Medulla oblongata (tissue), 1 donor: ENCODE measurements around the gene KHDRBS2.

ENCODE experiments used
- DNase-seq: peaks from one replicate; pipeline ENCODE4 v3.0.0-alpha.2; 2015; ENCODE audit errors: extremely low spot score

KHDRBS2 gene

DNA sequence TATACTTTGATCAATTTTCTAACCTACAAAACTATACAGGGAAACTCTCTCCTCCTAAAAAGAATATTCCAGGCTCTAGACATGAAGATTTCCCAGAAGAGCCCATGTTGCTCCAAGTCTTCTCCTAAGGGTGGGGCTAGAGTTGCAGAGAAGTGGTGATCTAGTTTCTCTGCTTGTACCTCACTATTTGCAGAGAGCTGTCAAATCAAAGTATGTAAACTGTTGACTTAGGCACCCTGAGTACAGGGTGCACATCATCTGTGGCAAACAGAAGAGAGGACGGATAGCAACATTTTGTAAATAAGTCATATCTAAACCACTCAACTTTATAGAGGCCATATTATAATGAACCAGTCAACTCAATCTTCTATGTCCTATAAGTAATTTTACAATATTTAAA lies 250.1 kb downstream of the KHDRBS2 start:
- DNase-seq = no peak

GRCh38 chr6:62013719-62014118 lies 272.3 kb downstream of the KHDRBS2 start:
- DNase-seq = no peak

GRCh38 chr6:62009445-62009844 lies 276.6 kb downstream of the KHDRBS2 start:
- no peak for DNase-seq

DNA sequence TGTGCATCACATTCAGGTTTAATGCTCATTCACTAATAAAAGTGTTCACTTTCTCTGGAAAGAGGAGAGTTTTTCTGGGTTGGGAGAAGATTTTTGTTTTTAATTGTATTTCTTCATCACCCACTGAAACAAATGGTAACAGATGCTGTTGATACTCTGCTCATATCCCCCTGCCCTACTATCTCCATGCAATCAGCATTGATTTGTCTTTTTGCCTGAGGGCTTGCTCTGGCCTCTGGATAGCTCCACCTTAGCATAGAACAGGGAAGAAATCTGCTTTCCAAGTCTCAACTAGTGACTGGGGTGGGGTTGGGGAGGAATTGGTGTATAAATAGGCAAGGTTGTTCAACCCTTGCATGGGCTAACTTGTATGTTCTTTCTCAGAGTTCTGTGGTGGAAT lies 296.4 kb downstream of the KHDRBS2 start:
- no peak for DNase-seq

DNA sequence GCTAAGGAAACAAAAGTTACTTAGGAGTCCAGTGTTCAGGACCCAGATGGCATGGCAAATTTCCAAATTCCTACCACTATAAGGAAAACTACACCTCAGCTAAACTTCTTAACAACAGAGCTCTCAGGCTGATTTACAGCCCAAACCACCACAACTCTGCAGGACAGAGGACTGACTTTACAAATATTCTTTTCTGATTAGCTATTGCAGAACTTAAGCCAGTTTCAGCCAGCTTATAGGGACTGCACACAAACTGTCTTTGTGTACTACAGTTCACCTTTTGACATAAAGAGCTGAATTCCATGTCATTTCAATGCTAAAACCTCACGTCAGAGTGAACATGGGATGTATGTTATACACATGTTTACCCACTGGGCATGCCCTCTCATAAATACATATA lies 305.4 kb downstream of the KHDRBS2 start:
- DNase-seq = no peak

DNA sequence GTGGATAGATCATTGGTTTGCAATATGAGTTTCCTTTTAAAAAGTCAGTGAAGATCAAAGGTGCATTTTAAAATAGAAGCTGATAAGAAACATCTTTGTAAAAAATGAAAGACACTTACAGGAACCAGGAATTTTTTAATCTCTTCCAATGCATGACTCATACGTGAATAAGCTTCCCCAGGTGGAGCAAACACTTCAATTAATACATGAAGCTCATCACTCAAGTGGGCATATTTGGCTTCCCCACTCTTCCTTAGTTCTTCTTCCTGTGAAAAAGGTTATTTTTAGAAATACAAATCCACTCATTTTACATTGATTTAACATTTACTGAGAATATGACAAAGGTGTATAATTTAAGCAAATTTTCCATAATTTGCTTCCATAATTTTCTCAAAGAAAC lies 308.1 kb downstream of the KHDRBS2 start:
- DNase-seq = no peak

GRCh38 chr6:61977099-61977498 lies 308.9 kb downstream of the KHDRBS2 start:
- no peak for DNase-seq

- no peak for DNase-seq
Measured at GRCh38 chr6:61959196-61959595, 326.8 kb downstream of the KHDRBS2 start.

GRCh38 chr6:61953851-61954250 lies 332.2 kb downstream of the KHDRBS2 start:
- no peak for DNase-seq

- no peak for DNase-seq
Measured at GRCh38 chr6:61951586-61951985, 334.4 kb downstream of the KHDRBS2 start.

DNA sequence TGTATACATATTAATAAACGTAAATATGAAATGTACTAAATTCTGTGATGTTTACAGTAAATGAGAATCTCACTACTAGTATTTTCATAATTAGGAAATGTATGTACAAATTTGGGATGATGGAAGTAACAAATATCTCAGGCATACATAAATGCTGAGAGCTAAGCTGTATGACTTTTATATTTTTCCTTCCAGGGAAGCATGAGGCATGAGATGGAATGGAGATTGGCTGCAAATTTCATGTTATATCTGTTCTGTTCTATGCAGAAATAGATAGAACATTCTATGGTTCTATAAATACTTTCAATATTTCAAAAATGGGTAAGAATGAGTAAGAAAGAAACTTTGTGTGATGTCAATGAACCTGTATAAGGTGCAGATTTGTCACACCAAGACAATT lies 335.2 kb downstream of the KHDRBS2 start:
- no peak for DNase-seq

DNA sequence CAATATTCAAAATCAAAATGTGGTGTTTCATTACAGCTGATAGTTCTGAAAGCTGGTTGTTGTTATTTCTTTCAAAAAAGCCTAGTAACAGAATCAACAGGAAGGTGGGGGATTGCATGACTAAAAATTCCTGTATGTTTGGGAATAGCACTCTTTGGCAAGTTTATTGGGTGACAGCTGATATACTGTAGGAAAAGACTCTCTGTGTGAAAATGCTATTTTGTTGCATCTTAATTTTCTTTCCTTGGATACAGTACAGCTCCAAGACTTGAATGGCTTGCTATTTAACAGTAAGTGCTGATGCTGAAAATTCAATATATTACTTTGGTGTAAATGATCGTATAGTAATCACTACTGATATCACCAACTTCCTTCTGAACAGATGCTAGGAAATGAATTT lies 336.1 kb downstream of the KHDRBS2 start:
- DNase-seq = no peak

- DNase-seq = no peak
Measured at GRCh38 chr6:61949161-61949560, 336.9 kb downstream of the KHDRBS2 start.

DNA sequence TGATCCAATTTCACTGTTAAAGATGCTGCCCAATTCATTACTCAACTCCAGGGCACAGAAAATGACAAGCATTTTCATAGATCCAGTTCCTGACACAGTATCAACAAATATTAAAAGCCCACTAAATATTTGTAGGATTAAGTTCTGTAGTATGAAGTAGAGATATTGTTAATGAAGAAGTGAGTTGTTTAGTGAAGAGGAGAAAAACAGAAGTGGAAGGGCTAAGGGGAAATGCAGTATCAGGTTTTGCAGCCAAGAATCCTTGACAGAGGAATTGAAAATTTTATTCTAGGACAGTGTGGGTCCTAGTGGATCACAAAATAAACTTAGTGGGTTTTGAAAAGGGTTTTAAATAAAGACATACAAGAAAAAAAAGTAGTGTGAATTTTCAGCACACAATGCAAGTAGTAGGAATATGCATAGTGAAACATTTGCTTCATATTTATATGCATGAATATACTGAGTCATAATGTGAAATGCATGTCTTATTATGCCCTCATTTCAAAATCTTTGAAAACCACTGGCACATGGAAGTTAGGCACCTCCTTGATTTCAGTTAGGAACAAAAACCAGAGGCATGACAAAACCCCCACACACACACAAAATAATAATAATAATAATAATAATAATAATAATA lies 338.6 kb downstream of the KHDRBS2 start:
- DNase-seq = no peak

GRCh38 chr6:61940919-61941318 lies 345.1 kb downstream of the KHDRBS2 start:
- DNase-seq = no peak

DNA sequence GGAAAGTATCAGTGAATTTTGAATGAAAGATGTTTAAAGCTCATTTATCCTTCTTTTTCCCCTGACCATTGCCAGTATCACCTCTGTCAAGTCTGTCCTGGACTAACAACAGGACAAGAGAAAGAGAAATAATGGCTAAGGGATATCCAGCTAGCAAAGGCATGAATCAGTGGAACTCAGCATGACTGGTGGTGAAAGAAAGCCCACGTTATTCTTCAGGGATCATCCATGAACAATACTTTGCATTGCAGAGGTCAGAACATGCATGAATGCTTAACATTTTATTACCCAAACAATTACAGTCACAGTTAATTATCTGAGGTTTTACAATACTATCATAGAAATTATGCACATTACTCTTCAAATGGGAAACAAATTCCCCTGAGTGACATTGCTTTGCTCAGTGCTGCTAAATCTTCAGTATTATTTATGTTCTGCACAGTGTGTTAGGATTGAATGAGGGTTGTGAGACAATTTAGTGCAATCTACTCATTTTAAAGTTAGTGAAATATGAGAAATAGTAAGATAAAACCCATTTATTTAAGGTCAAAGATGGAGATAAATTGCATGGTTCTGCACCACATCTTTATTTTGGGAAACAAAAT lies 350.7 kb downstream of the KHDRBS2 start:
- no peak for DNase-seq

GRCh38 chr6:61909486-61909885 lies 376.5 kb downstream of the KHDRBS2 start:
- no peak for DNase-seq

DNA sequence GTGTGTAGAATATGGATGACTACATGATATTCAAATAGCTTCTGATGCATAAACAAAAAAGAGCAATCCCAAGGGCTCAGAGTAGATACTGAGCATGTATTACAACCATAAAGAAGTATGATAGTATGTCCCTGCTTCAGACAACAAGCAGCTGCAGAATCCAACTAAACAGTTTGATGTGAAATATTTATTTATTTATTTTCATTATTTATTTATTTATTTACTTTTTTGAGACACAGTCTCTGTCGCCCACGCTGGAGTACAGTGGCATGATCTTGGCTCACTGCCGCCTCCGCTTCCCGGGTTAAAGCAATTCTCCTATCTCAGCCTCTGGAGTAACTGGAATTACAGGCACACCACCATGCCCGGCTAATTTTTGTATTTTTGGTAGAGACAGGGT lies 384.3 kb downstream of the KHDRBS2 start:
- no peak for DNase-seq

- DNase-seq = no peak
Measured at GRCh38 chr6:61894536-61894935, 391.5 kb downstream of the KHDRBS2 start.

DNA sequence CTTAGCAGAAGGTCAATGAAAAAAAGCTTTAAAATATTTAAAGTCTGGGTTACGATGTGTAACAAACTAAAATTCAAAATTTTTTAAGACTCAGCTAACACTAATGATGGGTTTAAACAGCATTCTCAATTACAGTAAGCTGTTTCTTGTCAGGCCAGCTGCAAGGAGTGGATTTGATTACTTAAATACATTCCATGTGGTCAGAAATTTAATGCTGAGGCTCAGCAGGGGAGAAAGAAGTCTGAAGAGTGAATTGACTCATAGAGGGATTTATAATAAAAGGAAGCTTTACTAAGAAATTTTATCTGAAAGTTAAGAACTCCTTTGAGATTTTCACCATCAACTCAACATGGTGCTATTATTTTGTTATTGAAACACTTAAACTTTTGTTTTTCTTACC lies 398.6 kb downstream of the KHDRBS2 start:
- DNase-seq = no peak

GRCh38 chr6:61886608-61887259 lies 399.3 kb downstream of the KHDRBS2 start:
- DNase-seq = peak; percentile 11

DNA sequence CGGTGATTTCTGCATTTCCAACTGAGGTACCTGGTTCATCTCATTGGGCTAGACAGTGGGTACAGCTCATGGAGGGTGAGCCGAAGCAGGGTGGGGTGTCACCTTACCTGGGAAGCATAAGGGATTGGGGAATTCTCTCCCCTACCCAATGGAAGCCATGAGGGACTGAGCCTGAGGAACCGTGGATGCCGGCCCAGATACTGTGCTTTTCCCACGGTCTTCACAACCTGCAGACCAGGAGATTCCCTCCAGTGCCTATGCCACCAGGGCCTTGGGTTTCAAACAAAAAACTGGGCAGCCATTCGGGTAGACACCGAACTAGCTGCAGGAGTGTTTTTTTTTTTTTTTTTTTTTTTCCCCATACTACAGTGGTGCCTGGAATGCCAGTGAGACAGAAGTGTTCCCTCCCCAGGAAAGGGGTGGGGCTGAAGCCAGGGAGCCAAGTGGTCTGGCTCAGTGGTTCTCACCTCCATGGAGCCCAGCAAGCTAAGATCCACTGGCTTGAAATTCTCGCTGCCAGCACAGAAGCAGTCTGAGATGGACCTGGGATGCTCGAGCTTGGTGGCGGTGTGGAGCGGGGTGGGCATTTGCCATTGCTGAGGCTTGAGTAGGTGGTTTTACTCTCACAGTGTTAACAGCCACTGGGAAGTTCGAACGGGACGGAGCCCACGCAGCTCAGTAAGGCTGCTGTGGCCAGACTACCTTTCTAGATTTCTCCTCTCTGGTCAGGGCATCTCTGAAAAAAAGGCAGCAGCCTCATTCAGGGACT lies 416.2 kb downstream of the KHDRBS2 start:
- DNase-seq = no peak
